Mucosa of rectum (tissue), 2 donors: Measurements from ENCODE around the gene CACNA1G.

ENCODE experiments used
- H3K27ac ChIP-seq, 2 donors: one replicate each; pipeline ENCODE4 v1.7.0; 2013; ENCODE audit warnings: inconsistent platforms in 2 of 2, low read depth in 2 of 2, low read length in 2 of 2
- H3K27me3 ChIP-seq, 2 donors: one replicate each; pipeline ENCODE4 v1.7.0; 2013; ENCODE audit warnings: low read length in 2 of 2; ENCODE audit not compliant: control insufficient read depth in 2 of 2, insufficient read depth in 2 of 2
- H3K36me3 ChIP-seq, 2 donors: one replicate each; pipeline ENCODE4 v1.7.0; 2013; ENCODE audit warnings: low read length in 2 of 2; ENCODE audit not compliant: control insufficient read depth in 2 of 2, insufficient read depth in 2 of 2
- H3K4me1 ChIP-seq, 2 donors: one replicate each; pipeline ENCODE4 v1.7.0; 2013; ENCODE audit warnings: low read length in 2 of 2, mild to moderate bottlenecking in 1 of 2; ENCODE audit not compliant: control insufficient read depth in 2 of 2, insufficient read depth in 2 of 2
- H3K4me3 ChIP-seq, 2 donors: one replicate each; pipeline ENCODE4 v1.7.0; 2013; ENCODE audit warnings: low read length in 2 of 2
- H3K9ac ChIP-seq, 2 donors: one replicate each; pipeline ENCODE4 v1.7.0; 2013; ENCODE audit warnings: low read length in 2 of 2, low read depth in 1 of 2, mild to moderate bottlenecking in 1 of 2
- H3K9me3 ChIP-seq, 2 donors: one replicate each; pipeline ENCODE4 v1.7.0; 2013; ENCODE audit warnings: low read length in 2 of 2; ENCODE audit not compliant: control insufficient read depth in 2 of 2
- donor health status: healthy.
- donor health status: Normal muscosa, but diverticular disease.

CACNA1G gene

GRCh38 chr17:50627782-50628601, 67.5 kb downstream of the CACNA1G start:
- H3K4me3 ChIP-seq = peak overlapping the region; percentile 33 to 50
- H3K27me3 ChIP-seq = peaks cover 0 to 3% of the 10 kb centered on the region in 2 donors
- peak overlapping the region; percentile 24 to 57 for H3K9ac ChIP-seq
- H3K4me1 ChIP-seq = peaks cover 36 to 41% of the 10 kb centered on the region in 2 donors
- no peaks in the 10 kb centered on the region for H3K36me3 ChIP-seq
- no peaks in the 10 kb centered on the region for H3K9me3 ChIP-seq
- H3K27ac ChIP-seq = peak overlapping the region; percentile 53 to 70

GRCh38 chr17:50629902-50630301, 69.4 kb downstream of the CACNA1G start:
- H3K9me3 ChIP-seq = no peaks in the 10 kb centered on the region
- H3K27ac ChIP-seq = peak overlapping the region; percentile 71 to 74
- no peaks in the 10 kb centered on the region for H3K36me3 ChIP-seq
- peaks cover 0 to 5% of the 10 kb centered on the region in 2 donors for H3K27me3 ChIP-seq
- peak overlapping the region; percentile 13 to 54 for H3K9ac ChIP-seq
- no peak overlapping the region for H3K4me3 ChIP-seq
- H3K4me1 ChIP-seq = peaks cover 45 to 48% of the 10 kb centered on the region in 2 donors

GRCh38 chr17:50630524-50631194, 70.1 kb downstream of the CACNA1G start:
- peaks cover 0 to 8% of the 10 kb centered on the region in 2 donors for H3K27me3 ChIP-seq

GRCh38 chr17:50631195-50631907, 70.8 kb downstream of the CACNA1G start:
- Histone ChIP-seq H3K4me3 (no peak overlapping the region), H3K27me3 (peaks cover 0 to 10% of the 10 kb centered on the region in 2 donors), H3K4me1 (peaks cover 50 to 56% of the 10 kb centered on the region in 2 donors), H3K9me3 (no peaks in the 10 kb centered on the region), H3K9ac (peak overlapping the region in 1 of 2 donors; percentile 14), H3K36me3 (no peaks in the 10 kb centered on the region), H3K27ac (peak overlapping the region; percentile 59 to 71)

More at GRCh38 chr17:50630524-50631194, 70.1 kb downstream of the CACNA1G start:
- H3K9me3 ChIP-seq = no peaks in the 10 kb centered on the region
- H3K36me3 ChIP-seq = no peaks in the 10 kb centered on the region
- H3K27ac ChIP-seq = peak overlapping the region; percentile 59 to 71
- H3K4me1 ChIP-seq = peaks cover 45 to 52% of the 10 kb centered on the region in 2 donors
- H3K4me3 ChIP-seq = no peak overlapping the region
- peak overlapping the region in 1 of 2 donors; percentile 14 for H3K9ac ChIP-seq

DNA sequence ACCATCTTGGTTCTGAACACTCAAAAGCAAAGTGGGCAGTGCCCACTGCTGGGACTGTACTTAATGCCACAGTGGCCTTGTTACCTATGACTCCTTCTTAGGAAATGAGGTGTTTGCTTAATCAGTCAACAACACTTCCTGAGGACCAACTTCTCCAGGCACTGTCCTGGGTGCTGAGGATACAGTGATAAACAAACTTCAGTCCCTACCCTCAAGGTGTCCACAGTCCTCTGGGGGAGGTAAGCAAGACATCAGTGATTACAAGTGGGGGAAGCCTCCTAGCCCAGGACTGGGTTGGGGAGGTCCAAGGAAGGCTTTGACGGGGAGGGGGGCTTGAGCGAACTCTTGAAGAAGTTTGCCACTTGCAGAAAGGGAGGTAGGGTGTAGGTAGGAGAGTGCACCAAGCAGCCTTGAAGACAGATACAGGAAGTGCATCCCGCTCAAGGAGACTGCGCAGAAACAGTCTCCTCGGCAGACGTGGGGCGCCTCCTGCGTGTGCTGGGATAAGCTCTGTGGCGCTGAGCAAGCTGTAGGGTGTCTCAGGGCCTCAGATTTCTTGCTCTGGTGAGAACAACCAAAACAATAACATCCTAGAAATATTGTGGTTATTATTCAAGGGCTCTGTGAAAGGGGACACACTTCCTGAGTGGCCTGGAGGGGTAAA, 71.5 kb downstream of the CACNA1G start:
- peaks cover 57 to 63% of the 10 kb centered on the region in 2 donors for H3K4me1 ChIP-seq
- peaks cover 0 to 4% of the 10 kb centered on the region in 2 donors for H3K36me3 ChIP-seq
- no peak overlapping the region for H3K9ac ChIP-seq
- H3K9me3 ChIP-seq = no peaks in the 10 kb centered on the region
- H3K27ac ChIP-seq = no peak overlapping the region
- peaks cover 0 to 12% of the 10 kb centered on the region in 2 donors for H3K27me3 ChIP-seq
- no peak overlapping the region for H3K4me3 ChIP-seq

- no peaks in the 10 kb centered on the region for H3K9me3 ChIP-seq
- peak overlapping the region in 1 of 2 donors; percentile 14 for H3K9ac ChIP-seq
- H3K27me3 ChIP-seq = peaks cover 0 to 12% of the 10 kb centered on the region in 2 donors
- no peak overlapping the region for H3K4me3 ChIP-seq
- peaks cover 0 to 5% of the 10 kb centered on the region in 2 donors for H3K36me3 ChIP-seq
- H3K4me1 ChIP-seq = peaks cover 59 to 68% of the 10 kb centered on the region in 2 donors
- H3K27ac ChIP-seq = no peak overlapping the region
Measured at GRCh38 chr17:50632637-50633036, 72.1 kb downstream of the CACNA1G start.

GRCh38 chr17:50633683-50634082, 73.2 kb downstream of the CACNA1G start:
- Histone ChIP-seq H3K36me3 (peaks cover 0 to 5% of the 10 kb centered on the region in 2 donors), H3K27me3 (peaks cover 0 to 12% of the 10 kb centered on the region in 2 donors), H3K4me1 (peaks cover 58 to 66% of the 10 kb centered on the region in 2 donors), H3K9me3 (no peaks in the 10 kb centered on the region), H3K4me3 (no peak overlapping the region), H3K27ac (peak overlapping the region in 1 of 2 donors; percentile 86), H3K9ac (peak overlapping the region; percentile 24 to 90)

GRCh38 chr17:50634224-50634914, 73.9 kb downstream of the CACNA1G start, which contains the start of gene ABCC3:
TSS of gene ABCC3 (plus strand) at chr17:50634881. CDS start at chr17:50634937, 56 bp downstream.
- Histone ChIP-seq H3K4me1 (peaks cover 57 to 66% of the 10 kb centered on the region in 2 donors), H3K27ac (peak within 1 kb of the TSS; percentile 73 to 86), H3K9me3 (no peaks in the 10 kb centered on the region), H3K9ac (peak within 1 kb of the TSS; percentile 87 to 90), H3K27me3 (peaks cover 0 to 12% of the 10 kb centered on the region in 2 donors), H3K4me3 (peak within 1 kb of the TSS; percentile 78 to 82), H3K36me3 (peaks cover 0 to 5% of the 10 kb centered on the region in 2 donors)
